ENCODE measurements around the gene RAP2A.

- TF ChIP-seq GATA2 (IDR thresholded peaks at IDR 0.05; ENCODE audit: low read depth, low read length), result no peak
- no peak for TF ChIP-seq GATA3 (IDR thresholded peaks at IDR 0.05; ENCODE audit: low read depth, low read length)
Observed at GRCh38 chr13:97384371-97384770, 49.6 kb upstream of the RAP2A start.

Data from SH-SY5Y (cell line).